GM12878 (cell line): Measurements from ENCODE around the gene HADHA. TPM values are rescaled to one million over a fixed set of nuclear protein-coding genes. Genes with fewer than 3 reads are reported as not detected.

ENCODE experiments used
- BHLHE40 ChIP-seq, 2 experiments: fragments of 450-650 bp in 1 of 2; IDR thresholded peaks; 2 replicates each; pipeline ENCODE4 v1.6.1; 2011 to 2017; ENCODE audit warnings: low read depth in 2 of 2, borderline replicate concordance in 1 of 2, improper control_type of control experiment in 1 of 2, low read length in 1 of 2, mild to moderate bottlenecking in 1 of 2
- BRCA1 ChIP-seq: IDR thresholded peaks from 2 replicates; pipeline ENCODE4 v1.6.1; 2011; ENCODE audit warnings: low read depth, low read length, improper control_type of control experiment
- MYC ChIP-seq: IDR thresholded peaks from 2 replicates; pipeline ENCODE4 v1.6.1; 2011; ENCODE audit warnings: mild to moderate bottlenecking, low read length, moderate library complexity, inconsistent platforms; ENCODE audit not compliant: insufficient read depth, insufficient replicate concordance, insufficient read length, severe bottlenecking
- NFYA ChIP-seq: IDR thresholded peaks from 2 replicates; pipeline ENCODE4 v1.6.1; 2011; ENCODE audit warnings: low read depth, mild to moderate bottlenecking, low read length, improper control_type of control experiment, borderline replicate concordance
- RB1 ChIP-seq: fragments of 450-650 bp; formaldehyde crosslinking; IDR thresholded peaks from 2 replicates; pipeline ENCODE4 v1.6.1; 2017; ENCODE audit warnings: mild to moderate bottlenecking, borderline replicate concordance
- RCOR1 ChIP-seq: conservative IDR thresholded peaks from 2 replicates; pipeline ENCODE4 v1.6.1; 2012; ENCODE audit warnings: low read depth, low read length, improper control_type of control experiment
- SREBF1 ChIP-seq: IDR thresholded peaks from 2 replicates; pipeline ENCODE4 v1.6.1; 2012; ENCODE audit warnings: mild to moderate bottlenecking, low read length
- SUPT20H ChIP-seq: IDR thresholded peaks from 2 replicates; pipeline ENCODE4 v1.6.1; 2011; ENCODE audit warnings: low read depth, mild to moderate bottlenecking, low read length, moderate library complexity, borderline replicate concordance; ENCODE audit not compliant: control insufficient read depth
- ZNF217 ChIP-seq: fragments of 450-650 bp; IDR thresholded peaks from 2 replicates; pipeline ENCODE4 v1.6.1; 2017; ENCODE audit warnings: antibody characterized with exemption, mild to moderate bottlenecking
- polyA plus RNA-seq, 11 experiments: library from polyadenylated mRNA; depleted of rRNA in 4 of 11; unstranded in 6 of 11; stranded (reverse) in 5 of 11; fragments of >200 nt; fragmentation: Nextera tagmentation in 4 of 11; fragmentation: Illumina TruSeq in 1 of 11; extraction: Ambion mirVana in 4 of 11; extraction: Trizol in 1 of 11; gene quantifications; 1 replicate in 1 of 11; 2 replicates in 10 of 11; pipeline versions ENCODE4 v1.2.1 to v1.2.3, GENCODE V29; 2011 to 2016; ENCODE audit warnings: inconsistent platforms in 2 of 11, missing spikeins in 2 of 11, low read depth in 1 of 11
- total RNA-seq, 4 experiments: library from RNA; depleted of rRNA in 3 of 4; stranded (reverse); fragments of >200 nt in 3 of 4; fragmentation: Illumina TruSeq in 1 of 4; extraction: Trizol in 1 of 4; gene quantifications; 2 replicates each; pipeline versions ENCODE4 v1.2.1 to v1.2.3, GENCODE V29; 2013 to 2021
- TF ChIP-seq, protein P1 (sequence below): fragments of 450-650 bp; IDR thresholded peaks from 2 replicates; pipeline ENCODE4 v1.6.1; 2016; ENCODE audit warnings: mild to moderate bottlenecking, moderate library complexity, borderline replicate concordance
- TF ChIP-seq, protein P2 (sequence below): IDR thresholded peaks from 2 replicates; pipeline ENCODE4 v1.6.1; 2012; ENCODE audit warnings: low read depth, low read length, improper control_type of control experiment
- TF ChIP-seq, protein P3 (sequence below): IDR thresholded peaks from 2 replicates; pipeline ENCODE4 v1.6.1; 2012; ENCODE audit warnings: mild to moderate bottlenecking, low read depth, low read length
- TF ChIP-seq, protein P4 (sequence below), 3 experiments: IDR thresholded peaks in 2 of 3; conservative IDR thresholded peaks in 1 of 3; 2 replicates each; pipeline ENCODE4 v1.5.1; 2011; ENCODE audit warnings: low read depth in 3 of 3, low read length in 3 of 3, mild to moderate bottlenecking in 3 of 3, control low read depth in 2 of 3, moderate library complexity in 2 of 3, inconsistent platforms in 1 of 3, mixed read lengths in 1 of 3; ENCODE audit not compliant: control insufficient read depth in 2 of 3, insufficient read depth in 1 of 3; ENCODE audit errors: extremely low read depth in 1 of 3
- TF ChIP-seq, protein P5 (sequence below): fragments of 450-650 bp; IDR thresholded peaks from 2 replicates; pipeline ENCODE4 v1.6.1; 2016; ENCODE audit warnings: mild to moderate bottlenecking

Gene HADHA
- total and polyA plus RNA-seq, 10 of the 15 experiments (the other 5 are each of a cell fraction or from before 2014, with no cell fraction given) = 109 to 207 (median 165) TPM

DNA sequence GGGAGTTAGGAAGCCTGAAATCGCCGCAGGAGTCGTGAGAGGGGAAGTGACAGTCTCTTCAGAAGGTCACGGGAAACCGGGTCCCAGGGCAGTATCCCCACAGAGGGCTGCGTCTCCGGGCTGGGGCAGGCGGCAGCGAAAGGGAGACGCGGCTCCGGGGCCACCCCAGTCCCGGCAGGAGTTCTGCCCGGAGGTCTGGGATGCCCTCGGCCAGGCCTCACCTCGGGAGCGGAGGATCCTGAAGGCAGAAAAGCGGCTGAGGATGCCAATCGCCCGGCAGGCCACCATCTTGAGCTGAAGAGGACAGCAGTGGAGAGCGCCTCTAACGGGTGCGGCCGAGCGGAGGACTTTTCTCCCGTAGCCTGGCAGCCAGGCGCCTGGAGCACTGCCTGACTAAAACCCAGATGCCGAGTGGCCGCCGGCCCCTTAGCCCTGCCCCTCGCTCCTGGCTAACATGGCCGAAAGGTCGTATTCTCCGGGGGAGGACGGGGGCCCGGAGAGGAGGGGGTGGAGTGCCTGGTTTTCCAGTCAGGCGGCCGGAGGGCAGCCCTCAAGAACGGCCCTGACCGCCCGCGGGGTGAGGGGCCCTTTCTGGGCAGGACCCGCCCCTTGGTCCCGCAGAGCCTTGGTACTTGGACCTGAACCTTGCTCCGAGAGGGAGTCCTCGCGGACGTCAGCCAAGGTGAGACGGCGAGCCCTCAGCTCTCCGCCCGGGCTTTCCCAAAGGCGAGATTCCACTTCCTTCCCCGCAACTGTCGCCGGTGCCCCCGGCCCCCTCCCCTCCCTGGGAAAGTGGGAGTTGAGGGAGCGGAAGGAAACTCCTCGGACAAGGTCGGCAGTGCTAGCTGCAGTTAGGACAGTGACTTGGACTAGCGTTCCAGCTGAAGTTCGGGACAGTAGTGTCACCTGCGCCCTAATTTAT, at the start of gene HADHA, which contains the start of gene HADHB (continued):
- TF ChIP-seq, protein P1, sequence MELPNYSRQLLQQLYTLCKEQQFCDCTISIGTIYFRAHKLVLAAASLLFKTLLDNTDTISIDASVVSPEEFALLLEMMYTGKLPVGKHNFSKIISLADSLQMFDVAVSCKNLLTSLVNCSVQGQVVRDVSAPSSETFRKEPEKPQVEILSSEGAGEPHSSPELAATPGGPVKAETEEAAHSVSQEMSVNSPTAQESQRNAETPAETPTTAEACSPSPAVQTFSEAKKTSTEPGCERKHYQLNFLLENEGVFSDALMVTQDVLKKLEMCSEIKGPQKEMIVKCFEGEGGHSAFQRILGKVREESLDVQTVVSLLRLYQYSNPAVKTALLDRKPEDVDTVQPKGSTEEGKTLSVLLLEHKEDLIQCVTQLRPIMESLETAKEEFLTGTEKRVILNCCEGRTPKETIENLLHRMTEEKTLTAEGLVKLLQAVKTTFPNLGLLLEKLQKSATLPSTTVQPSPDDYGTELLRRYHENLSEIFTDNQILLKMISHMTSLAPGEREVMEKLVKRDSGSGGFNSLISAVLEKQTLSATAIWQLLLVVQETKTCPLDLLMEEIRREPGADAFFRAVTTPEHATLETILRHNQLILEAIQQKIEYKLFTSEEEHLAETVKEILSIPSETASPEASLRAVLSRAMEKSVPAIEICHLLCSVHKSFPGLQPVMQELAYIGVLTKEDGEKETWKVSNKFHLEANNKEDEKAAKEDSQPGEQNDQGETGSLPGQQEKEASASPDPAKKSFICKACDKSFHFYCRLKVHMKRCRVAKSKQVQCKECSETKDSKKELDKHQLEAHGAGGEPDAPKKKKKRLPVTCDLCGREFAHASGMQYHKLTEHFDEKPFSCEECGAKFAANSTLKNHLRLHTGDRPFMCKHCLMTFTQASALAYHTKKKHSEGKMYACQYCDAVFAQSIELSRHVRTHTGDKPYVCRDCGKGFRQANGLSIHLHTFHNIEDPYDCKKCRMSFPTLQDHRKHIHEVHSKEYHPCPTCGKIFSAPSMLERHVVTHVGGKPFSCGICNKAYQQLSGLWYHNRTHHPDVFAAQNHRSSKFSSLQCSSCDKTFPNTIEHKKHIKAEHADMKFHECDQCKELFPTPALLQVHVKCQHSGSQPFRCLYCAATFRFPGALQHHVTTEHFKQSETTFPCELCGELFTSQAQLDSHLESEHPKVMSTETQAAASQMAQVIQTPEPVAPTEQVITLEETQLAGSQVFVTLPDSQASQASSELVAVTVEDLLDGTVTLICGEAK = no peak
- TF ChIP-seq ZNF217 = no peak
- TF ChIP-seq MYC = peak; percentile 89
- TF ChIP-seq, protein P2, sequence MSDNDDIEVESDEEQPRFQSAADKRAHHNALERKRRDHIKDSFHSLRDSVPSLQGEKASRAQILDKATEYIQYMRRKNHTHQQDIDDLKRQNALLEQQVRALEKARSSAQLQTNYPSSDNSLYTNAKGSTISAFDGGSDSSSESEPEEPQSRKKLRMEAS = no peak
- TF ChIP-seq RCOR1 = 0 out of 2 replicates have a peak, but pooled peaks have one; percentile 44
- TF ChIP-seq, protein P3, sequence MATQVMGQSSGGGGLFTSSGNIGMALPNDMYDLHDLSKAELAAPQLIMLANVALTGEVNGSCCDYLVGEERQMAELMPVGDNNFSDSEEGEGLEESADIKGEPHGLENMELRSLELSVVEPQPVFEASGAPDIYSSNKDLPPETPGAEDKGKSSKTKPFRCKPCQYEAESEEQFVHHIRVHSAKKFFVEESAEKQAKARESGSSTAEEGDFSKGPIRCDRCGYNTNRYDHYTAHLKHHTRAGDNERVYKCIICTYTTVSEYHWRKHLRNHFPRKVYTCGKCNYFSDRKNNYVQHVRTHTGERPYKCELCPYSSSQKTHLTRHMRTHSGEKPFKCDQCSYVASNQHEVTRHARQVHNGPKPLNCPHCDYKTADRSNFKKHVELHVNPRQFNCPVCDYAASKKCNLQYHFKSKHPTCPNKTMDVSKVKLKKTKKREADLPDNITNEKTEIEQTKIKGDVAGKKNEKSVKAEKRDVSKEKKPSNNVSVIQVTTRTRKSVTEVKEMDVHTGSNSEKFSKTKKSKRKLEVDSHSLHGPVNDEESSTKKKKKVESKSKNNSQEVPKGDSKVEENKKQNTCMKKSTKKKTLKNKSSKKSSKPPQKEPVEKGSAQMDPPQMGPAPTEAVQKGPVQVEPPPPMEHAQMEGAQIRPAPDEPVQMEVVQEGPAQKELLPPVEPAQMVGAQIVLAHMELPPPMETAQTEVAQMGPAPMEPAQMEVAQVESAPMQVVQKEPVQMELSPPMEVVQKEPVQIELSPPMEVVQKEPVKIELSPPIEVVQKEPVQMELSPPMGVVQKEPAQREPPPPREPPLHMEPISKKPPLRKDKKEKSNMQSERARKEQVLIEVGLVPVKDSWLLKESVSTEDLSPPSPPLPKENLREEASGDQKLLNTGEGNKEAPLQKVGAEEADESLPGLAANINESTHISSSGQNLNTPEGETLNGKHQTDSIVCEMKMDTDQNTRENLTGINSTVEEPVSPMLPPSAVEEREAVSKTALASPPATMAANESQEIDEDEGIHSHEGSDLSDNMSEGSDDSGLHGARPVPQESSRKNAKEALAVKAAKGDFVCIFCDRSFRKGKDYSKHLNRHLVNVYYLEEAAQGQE = peak; percentile 46; the same call in 1 of the 2 replicates
- TF ChIP-seq RB1 = peak; percentile 97
- TF ChIP-seq BRCA1 = no peak
- TF ChIP-seq BHLHE40 (IDR thresholded peaks at IDR 0.05; ENCODE audit: borderline replicate concordance in 1 of 2, low read depth in 2 of 2, low read length in 1 of 2) = peak in 1 of 2 experiments; percentile 40; a peak in 1 of 4 replicates
- no peak for TF ChIP-seq NFYA
- TF ChIP-seq, protein P4, sequence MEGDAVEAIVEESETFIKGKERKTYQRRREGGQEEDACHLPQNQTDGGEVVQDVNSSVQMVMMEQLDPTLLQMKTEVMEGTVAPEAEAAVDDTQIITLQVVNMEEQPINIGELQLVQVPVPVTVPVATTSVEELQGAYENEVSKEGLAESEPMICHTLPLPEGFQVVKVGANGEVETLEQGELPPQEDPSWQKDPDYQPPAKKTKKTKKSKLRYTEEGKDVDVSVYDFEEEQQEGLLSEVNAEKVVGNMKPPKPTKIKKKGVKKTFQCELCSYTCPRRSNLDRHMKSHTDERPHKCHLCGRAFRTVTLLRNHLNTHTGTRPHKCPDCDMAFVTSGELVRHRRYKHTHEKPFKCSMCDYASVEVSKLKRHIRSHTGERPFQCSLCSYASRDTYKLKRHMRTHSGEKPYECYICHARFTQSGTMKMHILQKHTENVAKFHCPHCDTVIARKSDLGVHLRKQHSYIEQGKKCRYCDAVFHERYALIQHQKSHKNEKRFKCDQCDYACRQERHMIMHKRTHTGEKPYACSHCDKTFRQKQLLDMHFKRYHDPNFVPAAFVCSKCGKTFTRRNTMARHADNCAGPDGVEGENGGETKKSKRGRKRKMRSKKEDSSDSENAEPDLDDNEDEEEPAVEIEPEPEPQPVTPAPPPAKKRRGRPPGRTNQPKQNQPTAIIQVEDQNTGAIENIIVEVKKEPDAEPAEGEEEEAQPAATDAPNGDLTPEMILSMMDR (IDR thresholded peaks at IDR 0.05 in 2 of 3, conservative IDR thresholded peaks at IDR 0.05 in 1 of 3; ENCODE audit: control insufficient read depth in 2 of 3, extremely low read depth in 1 of 3, insufficient read depth in 1 of 3, low read depth in 3 of 3, low read length in 3 of 3) = peak; percentile 20 to 36 (median 23); a peak in 4 of 6 replicates
- no peak for TF ChIP-seq SUPT20H
- TF ChIP-seq, protein P5, sequence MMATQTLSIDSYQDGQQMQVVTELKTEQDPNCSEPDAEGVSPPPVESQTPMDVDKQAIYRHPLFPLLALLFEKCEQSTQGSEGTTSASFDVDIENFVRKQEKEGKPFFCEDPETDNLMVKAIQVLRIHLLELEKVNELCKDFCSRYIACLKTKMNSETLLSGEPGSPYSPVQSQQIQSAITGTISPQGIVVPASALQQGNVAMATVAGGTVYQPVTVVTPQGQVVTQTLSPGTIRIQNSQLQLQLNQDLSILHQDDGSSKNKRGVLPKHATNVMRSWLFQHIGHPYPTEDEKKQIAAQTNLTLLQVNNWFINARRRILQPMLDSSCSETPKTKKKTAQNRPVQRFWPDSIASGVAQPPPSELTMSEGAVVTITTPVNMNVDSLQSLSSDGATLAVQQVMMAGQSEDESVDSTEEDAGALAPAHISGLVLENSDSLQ = no peak; the same call in 1 of the 2 replicates
- no peak for TF ChIP-seq SREBF1
